GM03348 (cell line): ENCODE results near the gene ZBTB12.
"Not testable (repeated sequence)": the region's sequence is repeated elsewhere in the genome, so short reads cannot be mapped to it uniquely, and the experiment has no call there.

Experiments used
- DNase-seq: peaks from one replicate; pipeline ENCODE4 v3.0.0; 2012; ENCODE audit warnings: low spot score

ZBTB12 gene

DNA sequence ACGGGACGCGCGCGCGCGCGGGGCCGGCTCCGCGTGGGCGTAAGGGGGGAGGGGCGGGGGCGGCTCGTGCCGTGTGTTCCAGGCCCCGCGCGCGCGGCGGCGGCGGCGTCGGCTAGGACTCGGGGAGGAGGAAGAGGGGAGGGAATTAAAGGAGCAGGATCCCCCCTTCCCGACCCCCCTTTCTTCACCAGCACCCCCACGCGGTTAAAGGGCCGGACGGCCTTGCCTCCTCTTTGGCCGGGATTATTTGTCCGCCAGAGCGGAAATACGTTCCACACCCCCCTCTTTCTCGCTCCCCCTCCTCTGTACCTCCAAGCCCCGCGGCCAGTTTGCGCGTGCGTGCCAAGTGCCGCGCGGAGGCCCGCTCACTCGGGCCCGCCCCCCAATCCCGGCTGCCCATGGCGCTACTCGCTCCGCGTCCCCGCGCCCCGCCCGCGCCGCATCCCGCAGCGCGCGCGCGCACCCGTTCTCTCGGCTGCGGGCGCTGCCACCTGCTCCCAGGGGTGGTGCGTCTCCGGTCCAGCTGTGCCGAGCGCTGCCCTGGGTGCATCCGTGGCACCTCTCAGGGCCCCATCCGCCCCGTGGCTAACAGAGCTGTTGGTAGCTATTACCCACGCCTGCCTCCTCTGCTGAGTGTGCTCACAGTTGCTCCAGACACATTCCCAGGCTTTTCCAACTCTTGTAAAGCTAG lies at the start of gene ZBTB12:
Gene ZBTB12 (minus strand): TSS at position 134 of the 691 bp plus-strand sequence. CDS start 781 bp downstream, outside the sequence.
- peak; percentile 97 for DNase-seq

- no peak for DNase-seq
Observed at GRCh38 chr6:31949926-31950548, 48.2 kb upstream of the ZBTB12 start.

DNA sequence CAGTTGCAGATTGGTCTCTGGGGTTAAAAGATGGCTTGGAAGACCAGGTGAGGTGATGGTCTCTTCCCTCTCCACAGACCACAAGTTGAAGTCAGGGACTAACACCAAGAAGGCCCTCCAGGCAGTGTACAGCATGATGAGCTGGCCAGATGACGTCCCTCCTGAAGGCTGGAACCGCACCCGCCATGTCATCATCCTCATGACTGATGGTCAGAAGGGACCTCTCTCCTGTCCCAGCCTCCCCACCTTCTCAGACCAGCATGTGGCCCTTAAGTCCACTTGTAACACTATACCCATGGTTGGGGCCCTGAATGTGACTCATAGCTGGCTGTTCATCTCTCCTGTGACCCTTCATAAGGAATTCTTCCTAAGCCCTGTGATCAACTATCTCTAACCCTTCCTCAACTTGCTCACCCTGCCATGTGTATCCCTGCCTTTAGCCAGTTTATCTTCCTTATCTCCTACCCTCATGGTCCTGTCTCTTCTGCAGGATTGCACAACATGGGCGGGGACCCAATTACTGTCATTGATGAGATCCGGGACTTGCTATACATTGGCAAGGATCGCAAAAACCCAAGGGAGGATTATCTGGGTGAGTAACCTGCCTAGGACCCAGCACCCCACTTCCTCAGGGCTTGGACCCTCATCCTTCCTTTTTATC lies 47.0 kb upstream of the ZBTB12 start:
- no peak for DNase-seq

DNA sequence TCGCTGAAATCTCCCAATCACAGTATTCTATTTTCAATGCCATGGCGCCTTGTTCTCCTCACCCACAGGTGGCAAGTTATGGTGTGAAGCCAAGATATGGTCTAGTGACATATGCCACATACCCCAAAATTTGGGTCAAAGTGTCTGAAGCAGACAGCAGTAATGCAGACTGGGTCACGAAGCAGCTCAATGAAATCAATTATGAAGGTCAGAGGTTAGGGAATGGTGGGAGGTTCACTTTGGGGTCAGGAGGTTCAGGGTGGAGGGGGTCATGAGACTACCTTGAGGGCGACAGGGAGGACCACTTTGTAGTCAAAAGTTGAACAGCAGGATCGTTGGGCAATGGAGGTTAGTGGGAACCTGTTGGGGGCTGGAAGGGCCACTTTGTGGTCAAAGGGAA lies 46.4 kb upstream of the ZBTB12 start:
- DNase-seq, result no peak

GRCh38 chr6:31947864-31948263 lies 46.0 kb upstream of the ZBTB12 start:
- no peak for DNase-seq

DNA sequence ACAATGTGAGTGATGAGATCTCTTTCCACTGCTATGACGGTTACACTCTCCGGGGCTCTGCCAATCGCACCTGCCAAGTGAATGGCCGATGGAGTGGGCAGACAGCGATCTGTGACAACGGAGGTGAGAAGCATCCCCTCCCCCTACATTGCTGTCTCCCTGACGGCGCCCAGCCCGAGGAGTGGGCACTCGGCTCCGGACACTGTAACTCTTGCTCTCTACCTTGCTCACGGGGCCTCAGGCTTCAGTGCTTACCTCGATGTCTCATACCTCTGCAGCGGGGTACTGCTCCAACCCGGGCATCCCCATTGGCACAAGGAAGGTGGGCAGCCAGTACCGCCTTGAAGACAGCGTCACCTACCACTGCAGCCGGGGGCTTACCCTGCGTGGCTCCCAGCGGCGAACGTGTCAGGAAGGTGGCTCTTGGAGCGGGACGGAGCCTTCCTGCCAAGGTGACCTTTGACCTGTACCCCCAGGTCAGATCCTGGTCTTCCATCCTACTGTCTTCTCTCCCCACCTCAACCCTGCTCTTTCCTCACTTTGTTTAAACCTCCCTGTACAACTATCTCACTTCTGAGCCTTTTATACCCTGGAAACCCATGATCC lies 45.3 kb upstream of the ZBTB12 start:
- no peak for DNase-seq

DNA sequence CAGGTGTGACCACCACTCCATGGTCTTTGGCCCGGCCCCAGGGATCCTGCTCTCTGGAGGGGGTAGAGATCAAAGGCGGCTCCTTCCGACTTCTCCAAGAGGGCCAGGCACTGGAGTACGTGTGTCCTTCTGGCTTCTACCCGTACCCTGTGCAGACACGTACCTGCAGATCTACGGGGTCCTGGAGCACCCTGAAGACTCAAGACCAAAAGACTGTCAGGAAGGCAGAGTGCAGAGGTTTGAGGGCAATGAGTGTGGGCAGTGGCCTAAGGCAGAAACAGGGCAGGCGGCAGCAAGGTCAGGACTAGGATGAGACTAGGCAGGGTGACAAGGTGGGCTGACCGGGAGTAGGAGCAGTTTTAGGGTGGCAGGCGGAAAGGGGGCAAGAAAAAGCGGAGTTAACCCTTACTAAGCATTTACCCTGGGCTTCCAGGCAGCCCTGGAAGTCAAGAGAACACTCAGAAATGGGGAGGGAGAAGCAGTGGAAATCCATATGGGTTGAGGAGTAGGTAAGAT lies 44.5 kb upstream of the ZBTB12 start:
- no peak for DNase-seq

DNA sequence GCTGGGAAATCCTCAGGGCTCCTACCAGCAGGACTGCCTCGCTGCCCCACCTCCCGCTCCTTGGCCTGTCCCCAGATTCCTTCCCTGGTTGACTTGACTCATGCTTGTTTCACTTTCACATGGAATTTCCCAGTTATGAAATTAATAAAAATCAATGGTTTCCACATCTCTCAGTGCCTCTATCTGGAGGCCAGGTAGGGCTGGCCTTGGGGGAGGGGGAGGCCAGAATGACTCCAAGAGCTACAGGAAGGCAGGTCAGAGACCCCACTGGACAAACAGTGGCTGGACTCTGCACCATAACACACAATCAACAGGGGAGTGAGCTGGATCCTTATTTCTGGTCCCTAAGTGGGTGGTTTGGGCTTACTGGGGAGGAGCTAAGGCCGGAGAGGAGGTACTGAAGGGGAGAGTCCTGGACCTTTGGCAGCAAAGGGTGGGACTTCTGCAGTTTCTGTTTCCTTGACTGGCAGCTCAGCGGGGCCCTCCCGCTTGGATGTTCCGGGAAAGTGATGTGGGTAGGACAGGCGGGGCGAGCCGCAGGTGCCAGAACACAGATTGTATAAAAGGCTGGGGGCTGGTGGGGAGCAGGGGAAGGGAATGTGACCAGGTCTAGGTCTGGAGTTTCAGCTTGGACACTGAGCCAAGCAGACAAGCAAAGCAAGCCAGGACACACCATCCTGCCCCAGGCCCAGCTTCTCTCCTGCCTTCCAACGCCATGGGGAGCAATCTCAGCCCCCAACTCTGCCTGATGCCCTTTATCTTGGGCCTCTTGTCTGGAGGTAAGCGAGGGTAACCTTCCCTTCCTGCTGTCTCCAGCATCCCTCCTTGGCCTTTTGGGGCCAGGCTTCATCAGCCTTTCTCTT lies 43.9 kb upstream of the ZBTB12 start, which contains the start of gene CFB:
Gene CFB (plus strand): TSS at position 589 of the 863 bp plus-strand sequence. CDS start 127 bp downstream, at position 716.
- peak; percentile 93 for DNase-seq

- no peak for DNase-seq
Observed at GRCh38 chr6:31945154-31945506, 43.2 kb upstream of the ZBTB12 start.

- DNase-seq, result no peak
Observed at GRCh38 chr6:31943742-31944141, 41.9 kb upstream of the ZBTB12 start.

DNA sequence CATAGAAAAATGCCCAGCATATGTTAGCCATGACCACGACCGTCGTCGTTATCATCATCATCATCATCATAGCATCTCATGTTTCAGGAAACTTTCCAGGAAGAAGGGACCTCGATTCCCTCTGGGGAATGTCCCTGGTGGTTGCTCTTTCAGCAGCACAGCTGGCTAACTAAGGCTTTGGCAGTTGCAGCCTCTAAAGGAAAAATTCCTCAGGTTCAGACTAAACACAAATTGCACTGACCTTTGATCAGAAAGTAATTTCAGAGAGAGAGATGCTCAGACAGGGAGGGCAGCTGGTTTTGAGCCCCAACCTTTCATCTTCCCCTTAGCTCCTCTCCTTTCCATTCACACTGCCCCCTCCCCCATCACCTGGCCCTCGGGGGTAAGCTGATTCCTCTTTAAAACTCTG lies 38.4 kb upstream of the ZBTB12 start:
- DNase-seq, result peak; percentile 27

GRCh38 chr6:31935823-31936222 lies 33.9 kb upstream of the ZBTB12 start:
- no peak for DNase-seq

- no peak for DNase-seq
Observed at GRCh38 chr6:31935021-31935420, 33.1 kb upstream of the ZBTB12 start.

- no peak for DNase-seq
Observed at GRCh38 chr6:31933537-31933936, 31.7 kb upstream of the ZBTB12 start.

DNA sequence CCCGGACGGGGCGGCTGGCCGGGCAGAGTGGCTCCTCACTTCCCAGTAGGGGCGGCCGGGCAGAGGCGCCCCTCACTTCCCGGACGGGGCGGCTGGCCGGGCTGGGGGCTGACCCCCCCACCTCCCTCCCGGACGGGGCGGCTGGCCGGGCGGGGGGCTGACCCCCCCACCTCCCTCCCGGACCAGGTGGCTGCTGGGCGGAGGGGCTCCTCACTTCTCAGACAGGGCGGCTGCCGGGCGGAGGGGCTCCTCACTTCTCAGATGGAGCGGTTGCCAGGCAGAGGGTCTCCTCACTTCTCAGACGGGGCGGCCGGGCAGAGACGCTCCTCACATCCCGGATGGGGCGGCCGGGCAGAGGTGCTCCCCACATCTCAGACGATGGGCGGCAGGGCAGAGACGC lies 30.3 kb upstream of the ZBTB12 start:
- not testable (repeated sequence) for DNase-seq

DNA sequence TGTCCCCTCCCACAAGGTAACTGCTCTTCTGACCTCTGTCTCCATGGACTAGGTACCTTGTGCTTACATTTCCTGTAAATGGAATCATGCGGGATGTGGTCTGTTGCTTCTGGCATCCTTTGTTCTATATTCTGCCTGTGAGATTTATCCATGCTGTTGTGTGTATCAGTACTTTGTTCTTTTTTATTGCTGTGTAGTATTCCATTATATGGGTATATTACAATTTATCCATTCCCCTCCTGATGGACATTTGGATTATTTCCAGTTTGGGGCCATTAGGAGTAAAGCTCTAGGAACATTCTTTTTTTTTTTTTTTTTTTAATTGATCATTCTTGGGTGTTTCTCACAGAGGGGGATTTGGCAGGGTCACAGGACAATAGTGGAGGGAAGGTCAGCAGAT lies 29.1 kb upstream of the ZBTB12 start:
- DNase-seq, result no peak

DNA sequence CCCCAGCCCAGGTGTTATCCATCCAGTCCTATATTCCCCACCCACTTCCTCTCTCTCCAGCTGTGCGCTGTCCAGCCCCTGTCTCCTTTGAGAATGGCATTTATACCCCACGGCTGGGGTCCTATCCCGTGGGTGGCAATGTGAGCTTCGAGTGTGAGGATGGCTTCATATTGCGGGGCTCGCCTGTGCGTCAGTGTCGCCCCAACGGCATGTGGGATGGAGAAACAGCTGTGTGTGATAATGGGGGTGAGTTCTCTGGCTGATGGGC lies 26.7 kb upstream of the ZBTB12 start:
- DNase-seq, result no peak

GRCh38 chr6:31927863-31928671 lies 26.2 kb upstream of the ZBTB12 start:
- no peak for DNase-seq

DNA sequence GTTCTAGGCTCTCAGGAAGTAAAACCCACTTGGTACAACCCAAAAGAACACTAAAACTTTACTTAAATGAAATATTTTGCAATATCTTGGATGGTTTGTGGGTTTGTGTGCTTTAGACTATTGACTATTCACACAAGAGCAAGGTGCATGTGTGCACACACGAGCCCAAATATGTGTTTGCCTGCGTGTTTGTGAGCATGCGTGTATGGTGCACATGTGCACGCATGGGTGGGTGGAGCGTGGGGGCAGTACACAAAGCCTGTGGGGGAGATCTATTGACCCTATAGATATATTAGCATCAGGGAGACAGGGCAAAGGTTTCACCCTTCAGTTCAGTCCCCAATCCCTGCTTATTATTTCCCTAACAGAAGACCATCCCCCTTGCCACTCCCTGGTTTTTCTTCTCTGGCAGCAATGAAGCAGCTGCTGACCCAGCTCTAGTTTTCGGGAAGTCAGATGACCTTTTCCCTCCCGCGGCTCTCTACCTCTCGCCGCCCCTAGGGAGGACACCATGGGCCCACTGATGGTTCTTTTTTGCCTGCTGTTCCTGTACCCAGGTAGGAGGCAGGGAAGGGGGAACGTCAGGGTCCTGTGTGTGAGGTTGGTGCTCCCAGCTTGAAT lies 25.5 kb upstream of the ZBTB12 start, which contains the start of gene C2:
Gene C2 (plus strand): TSS at position 476 of the 621 bp plus-strand sequence. CDS start 36 bp downstream, at position 512.
- DNase-seq, result no peak

DNA sequence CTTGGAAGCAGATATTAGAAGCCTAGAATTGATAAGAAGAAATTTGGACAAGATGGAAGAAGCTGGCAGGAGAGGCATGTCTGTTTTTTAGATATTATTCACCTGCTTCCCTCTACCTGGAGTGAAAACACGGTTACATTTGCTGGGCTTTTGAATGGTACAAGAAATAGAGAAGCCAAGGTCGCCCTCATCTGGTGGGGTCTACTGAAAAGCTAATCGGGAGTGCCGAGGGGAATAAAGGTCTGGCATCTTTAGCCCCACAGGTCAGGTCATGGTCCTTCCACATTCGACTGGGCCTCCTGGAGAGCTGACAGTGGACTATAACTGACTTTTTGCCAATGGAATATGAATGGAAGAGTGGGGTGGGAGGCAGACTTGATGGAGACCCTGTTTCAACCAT lies 21.1 kb upstream of the ZBTB12 start:
- DNase-seq, result no peak
